B cell (primary cell): ENCODE measurements around the gene SLC18A2. TPM values are rescaled to one million over a fixed set of nuclear protein-coding genes. Genes with fewer than 3 reads are reported as not detected.

Experiments used
- ATAC-seq: fragments of 200-7000 bp; cut with Tn5 transposase; one replicate; pipeline ENCODE4 v1.10.0; 2021; ENCODE audit warnings: low read depth, mild to moderate bottlenecking, moderate number of reproducible peaks, moderate library complexity
- CTCF ChIA-PET: fragments of 350-600 bp; sonication (Branson Sonifier 250); formaldehyde crosslinking; loops from one replicate; lab custom pipeline; 2021; ENCODE audit warnings: antibody characterized with exemption, inconsistent platforms; lab: Charles Lee
- POLR2A ChIA-PET: fragments of 350-600 bp; sonication (Branson Sonifier 250); formaldehyde crosslinking; loops from one replicate; lab custom pipeline; 2021; ENCODE audit warnings: antibody characterized with exemption; lab: Charles Lee
- DNase-seq: peaks from one replicate; pipeline ENCODE4 v3.0.0; 2013
- H2AFZ ChIP-seq: 2 replicates; pipeline ENCODE4 v1.6.1; 2012; ENCODE audit warnings: mild to moderate bottlenecking, low read depth, low read length; ENCODE audit not compliant: insufficient read depth, poor library complexity, severe bottlenecking
- H3K27ac ChIP-seq, 2 donors: 1 replicate in 1 of 2; 2 replicates in 1 of 2; pipeline ENCODE4 v1.5.1; 2012 to 2013; ENCODE audit warnings: low read length in 2 of 2, mild to moderate bottlenecking in 2 of 2, moderate library complexity in 1 of 2
- H3K27me3 ChIP-seq, 4 experiments: fragments of 200-600 bp in 1 of 4; sonication (generic) in 1 of 4; replicated peaks in 1 of 4; 1 replicate in 2 of 4; 2 replicates in 2 of 4; pipeline versions ENCODE4 v1.6.1 to v1.7.0; 2013 to 2016; ENCODE audit warnings: low read length in 3 of 4, mild to moderate bottlenecking in 2 of 4, mixed read lengths in 1 of 4, moderate library complexity in 1 of 4; ENCODE audit not compliant: insufficient read depth in 4 of 4, control insufficient read depth in 3 of 4; ENCODE audit errors: control extremely low read depth in 1 of 4
- H3K36me3 ChIP-seq, 2 experiments: replicated peaks in 1 of 2; 1 replicate in 1 of 2; 2 replicates in 1 of 2; pipeline versions ENCODE4 v1.6.1 to v1.7.1; 2013; ENCODE audit warnings: low read length in 1 of 2; ENCODE audit not compliant: insufficient read depth in 2 of 2, control insufficient read depth in 1 of 2; ENCODE audit errors: control extremely low read depth in 1 of 2, extremely low read depth in 1 of 2
- H3K4me1 ChIP-seq, 2 donors: fragments of 200-600 bp in 1 of 2; sonication (generic) in 1 of 2; 1 replicate in 1 of 2; 2 replicates in 1 of 2; pipeline versions ENCODE4 v1.5.1 to v1.6.1; 2013 to 2017; ENCODE audit warnings: low read length in 2 of 2; ENCODE audit not compliant: control insufficient read depth in 2 of 2, insufficient read depth in 2 of 2
- H3K4me2 ChIP-seq: replicated peaks from 2 replicates; pipeline ENCODE3; 2012; ENCODE audit warnings: mild to moderate bottlenecking, low read depth, low read length; ENCODE audit not compliant: poor library complexity, severe bottlenecking
- H3K4me3 ChIP-seq, 5 experiments: fragments of 200-600 bp in 1 of 5; sonication (generic) in 1 of 5; 1 replicate in 3 of 5; 2 replicates in 2 of 5; pipeline versions ENCODE4 v1.5.1 to v1.7.0; 2011 to 2016; ENCODE audit warnings: low read length in 4 of 5, mild to moderate bottlenecking in 4 of 5, low read depth in 2 of 5, control low read depth in 1 of 5, moderate library complexity in 1 of 5; ENCODE audit not compliant: insufficient read depth in 1 of 5; ENCODE audit errors: control extremely low read depth in 1 of 5, extremely low read depth in 1 of 5
- H3K79me2 ChIP-seq: fragments of 200-600 bp; sonication (generic); one replicate; pipeline ENCODE4 v1.6.0; 2016; ENCODE audit warnings: low read length; ENCODE audit not compliant: control insufficient read depth, insufficient read depth
- H3K9ac ChIP-seq: fragments of 200-600 bp; sonication (generic); 2 replicates; pipeline ENCODE4 v1.6.1; 2017; ENCODE audit warnings: mild to moderate bottlenecking, low read length, moderate library complexity
- H3K9me3 ChIP-seq, 3 donors: one replicate each; pipeline versions ENCODE4 v1.6.1 to v1.7.1; 2013; ENCODE audit warnings: low read length in 2 of 3; ENCODE audit not compliant: control insufficient read depth in 2 of 3, insufficient read depth in 1 of 3; ENCODE audit errors: control extremely low read depth in 1 of 3
- H4K20me1 ChIP-seq: 2 replicates; pipeline ENCODE4 v1.6.0; 2012; ENCODE audit warnings: mild to moderate bottlenecking, low read length; ENCODE audit not compliant: insufficient read depth, control insufficient read depth, poor library complexity, severe bottlenecking
- H3K27ac Mint-ChIP-seq: one replicate; pipeline ENCODE4 v1.8.0; 2021; ENCODE audit warnings: mixed read lengths
- H3K27me3 Mint-ChIP-seq: one replicate; pipeline ENCODE4 v1.8.0; 2021; ENCODE audit warnings: mixed read lengths
- H3K4me1 Mint-ChIP-seq: one replicate; pipeline ENCODE4 v1.8.0; 2021; ENCODE audit warnings: mixed read lengths
- H3K4me3 Mint-ChIP-seq: one replicate; pipeline ENCODE4 v1.8.0; 2021; ENCODE audit warnings: mixed read lengths
- H3K9me3 Mint-ChIP-seq: one replicate; pipeline ENCODE4 v1.8.0; 2022; ENCODE audit warnings: mixed read lengths; ENCODE audit not compliant: insufficient read depth
- CTCF ChIP-seq: fragments of 200-600 bp; IDR thresholded peaks from one replicate; pipeline ENCODE4 v1.8.0; 2022; ENCODE audit warnings: antibody characterized with exemption, mild to moderate bottlenecking
- EZH2 ChIP-seq: IDR thresholded peaks from 2 replicates; pipeline ENCODE4 v1.6.1; 2012; ENCODE audit warnings: borderline replicate concordance, low read depth, mild to moderate bottlenecking, moderate library complexity, low read length; ENCODE audit not compliant: insufficient read depth, poor library complexity, severe bottlenecking
- WGBS: methylation state at CpG from one replicate; pipeline ENCODE4 v1.1.5; 2013; ENCODE audit warnings: missing lambda C conversion rate; ENCODE audit not compliant: insufficient coverage; 5-methylcytosine and 5-hydroxymethylcytosine counted together
- intact Hi-C: fragments of 100-400 bp; cut with micrococcal nuclease; formaldehyde crosslinking; loops from one replicate; pipeline ENCODE4 v1.10.0; 2022
- polyA plus RNA-seq: library from polyadenylated mRNA; depleted of rRNA; stranded (reverse); fragments of >200 nt; gene quantifications from 2 replicates; pipeline ENCODE4 v1.2.3, GENCODE V29; 2012
- total RNA-seq, 2 donors: library from RNA; stranded (reverse); fragments of 120-200 nt in 1 of 2; gene quantifications; 1 replicate in 1 of 2; 2 replicates in 1 of 2; pipeline versions ENCODE4 v1.2.3 to v1.2.4, GENCODE V29; 2013 to 2022

SLC18A2 gene
- total and polyA plus RNA-seq, 2 donors (not counting 1 experiment from before 2014, with no cell fraction given), result not detected

- Histone ChIP-seq H4K20me1 (no peaks in the 10 kb centered on the region), H3K79me2 (no peaks in the 10 kb centered on the region), H3K4me1 (peaks cover 0 to 3% of the 10 kb centered on the region in 2 donors), H3K9me3 (peaks cover 1 to 35% (median 12%) of the 10 kb centered on the region in 3 donors), H3K27me3 (peaks cover 0 to 46% (median 9%) of the 10 kb centered on the region in 4 experiments), H2AFZ (no peak overlapping the region), H3K9ac (no peak overlapping the region), H3K4me3 (no peak overlapping the region), H3K4me2 (no peak overlapping the region), H3K27ac (no peak overlapping the region), H3K36me3 (no peaks in the 10 kb centered on the region)
- TF ChIP-seq EZH2 (no peak), CTCF (no peak)
- 76% methylated on average over 8 of the region's 15 CpGs for WGBS
- DNase-seq (no peak), ATAC-seq (no peak)
- Mint-ChIP-seq H3K4me3 (no peak overlapping the region), H3K4me1 (peaks cover 3% of the 10 kb centered on the region), H3K27ac (no peak overlapping the region), H3K9me3 (peaks cover 7% of the 10 kb centered on the region), H3K27me3 (peaks cover 26% of the 10 kb centered on the region)
- intact Hi-C loops, result no loop called here
- ChIA-PET CTCF (no interaction called here), POLR2A (no interaction called here)
Measured at GRCh38 chr10:117239721-117240620, 943 bp upstream of the SLC18A2 start.
